ENCODE results near the gene SH3GLB1.
A peak's percentile ranks its signal among the peaks of the same experiment; 100 is the strongest.
"Not testable (repeated sequence)": the region's sequence is repeated elsewhere in the genome, so short reads cannot be mapped to it uniquely, and the experiment has no call there.

The SH3GLB1 gene

GRCh38 chr1:86704458-86704971, at the start of gene SH3GLB1:
SH3GLB1 (plus strand) TSS chr1:86704576; CDS start chr1:86704900, 324 bp downstream.
- Mint-ChIP-seq H3K9me3 (no peaks in the 10 kb centered on the region), H3K4me3 (peak within 1 kb of the TSS; percentile 99), H3K36me3 (ENCODE audit: low read depth) (peaks cover 14% of the 10 kb centered on the region), H3K27ac (peak within 1 kb of the TSS; percentile 99), H3K4me1 (ENCODE audit: low read depth) (peaks cover 39% of the 10 kb centered on the region), H3K27me3 (ENCODE audit: low read depth) (peaks cover 6% of the 10 kb centered on the region)
- DNase-seq (ENCODE audit: low spot score): peak; percentile 87

- not testable (repeated sequence) for H3K27me3 Mint-ChIP-seq (ENCODE audit: low read depth); H3K4me1 Mint-ChIP-seq (ENCODE audit: low read depth); DNase-seq (ENCODE audit: low spot score); H3K36me3 Mint-ChIP-seq (ENCODE audit: low read depth); H3K27ac Mint-ChIP-seq; H3K4me3 Mint-ChIP-seq; H3K9me3 Mint-ChIP-seq
These were observed 46.0 kb upstream of the SH3GLB1 start for GRCh38 chr1:86658381-86658780.

- no peaks in the 10 kb centered on the region for H3K4me1 Mint-ChIP-seq (ENCODE audit: low read depth)
These were observed 38.0 kb upstream of the SH3GLB1 start for GRCh38 chr1:86666368-86666767.

GRCh38 chr1:86687595-86687994, 16.8 kb upstream of the SH3GLB1 start:
- H3K9me3 Mint-ChIP-seq: no peaks in the 10 kb centered on the region
- no peaks in the 10 kb centered on the region for H3K4me1 Mint-ChIP-seq (ENCODE audit: low read depth)
- peaks cover 2% of the 10 kb centered on the region for H3K27me3 Mint-ChIP-seq (ENCODE audit: low read depth)
- no peak for DNase-seq (ENCODE audit: low spot score)
- H3K4me3 Mint-ChIP-seq: no peak overlapping the region
- H3K27ac Mint-ChIP-seq: no peak overlapping the region
- no peaks in the 10 kb centered on the region for H3K36me3 Mint-ChIP-seq (ENCODE audit: low read depth)

More at GRCh38 chr1:86666368-86666767, 38.0 kb upstream of the SH3GLB1 start:
- no peaks in the 10 kb centered on the region for H3K9me3 Mint-ChIP-seq
- H3K27me3 Mint-ChIP-seq (ENCODE audit: low read depth): no peaks in the 10 kb centered on the region
- H3K4me3 Mint-ChIP-seq: no peak overlapping the region
- H3K27ac Mint-ChIP-seq: no peak overlapping the region
- no peaks in the 10 kb centered on the region for H3K36me3 Mint-ChIP-seq (ENCODE audit: low read depth)
- no peak for DNase-seq (ENCODE audit: low spot score)

- Mint-ChIP-seq H3K4me1 (ENCODE audit: low read depth) (no peaks in the 10 kb centered on the region), H3K9me3 (no peaks in the 10 kb centered on the region), H3K4me3 (no peak overlapping the region), H3K36me3 (ENCODE audit: low read depth) (no peaks in the 10 kb centered on the region), H3K27me3 (ENCODE audit: low read depth) (peaks cover 22% of the 10 kb centered on the region), H3K27ac (no peak overlapping the region)
- no peak for DNase-seq (ENCODE audit: low spot score)
These were observed 11.7 kb upstream of the SH3GLB1 start for GRCh38 chr1:86692641-86693040.

- H3K36me3 Mint-ChIP-seq (ENCODE audit: low read depth): no peaks in the 10 kb centered on the region
- no peaks in the 10 kb centered on the region for H3K9me3 Mint-ChIP-seq
- H3K4me1 Mint-ChIP-seq (ENCODE audit: low read depth): no peaks in the 10 kb centered on the region
- H3K27me3 Mint-ChIP-seq (ENCODE audit: low read depth): peaks cover 22% of the 10 kb centered on the region
- H3K27ac Mint-ChIP-seq: no peak overlapping the region
- DNase-seq (ENCODE audit: low spot score): no peak
- no peak overlapping the region for H3K4me3 Mint-ChIP-seq
These were observed 9.0 kb upstream of the SH3GLB1 start for GRCh38 chr1:86695400-86695799.

GRCh38 chr1:86696522-86696921, 7.9 kb upstream of the SH3GLB1 start:
- Mint-ChIP-seq H3K36me3 (ENCODE audit: low read depth) (no peaks in the 10 kb centered on the region), H3K27me3 (ENCODE audit: low read depth) (peaks cover 20% of the 10 kb centered on the region), H3K9me3 (no peaks in the 10 kb centered on the region), H3K4me1 (ENCODE audit: low read depth) (no peaks in the 10 kb centered on the region), H3K4me3 (no peak overlapping the region), H3K27ac (no peak overlapping the region)
- DNase-seq (ENCODE audit: low spot score): no peak

- Mint-ChIP-seq H3K9me3 (no peaks in the 10 kb centered on the region), H3K4me3 (no peak overlapping the region), H3K27me3 (ENCODE audit: low read depth) (peaks cover 23% of the 10 kb centered on the region), H3K4me1 (ENCODE audit: low read depth) (peaks cover 14% of the 10 kb centered on the region), H3K27ac (no peak overlapping the region), H3K36me3 (ENCODE audit: low read depth) (no peaks in the 10 kb centered on the region)
- no peak for DNase-seq (ENCODE audit: low spot score)
These were observed 5.2 kb upstream of the SH3GLB1 start for GRCh38 chr1:86699186-86699585.

- Mint-ChIP-seq H3K27me3 (ENCODE audit: low read depth) (peaks cover 8% of the 10 kb centered on the region), H3K9me3 (no peaks in the 10 kb centered on the region), H3K36me3 (ENCODE audit: low read depth) (peaks cover 9% of the 10 kb centered on the region), H3K4me3 (no peak overlapping the region), H3K4me1 (ENCODE audit: low read depth) (peaks cover 23% of the 10 kb centered on the region), H3K27ac (no peak overlapping the region)
- no peak for DNase-seq (ENCODE audit: low spot score)
These were observed 2.6 kb upstream of the SH3GLB1 start for GRCh38 chr1:86701731-86702130.

GRCh38 chr1:86702954-86703494, 1.4 kb upstream of the SH3GLB1 start:
- Mint-ChIP-seq H3K27ac (peak overlapping the region; percentile 50), H3K4me3 (peak overlapping the region; percentile 89), H3K36me3 (ENCODE audit: low read depth) (peaks cover 14% of the 10 kb centered on the region), H3K4me1 (ENCODE audit: low read depth) (peaks cover 29% of the 10 kb centered on the region)
- not testable (repeated sequence) for H3K27me3 Mint-ChIP-seq (ENCODE audit: low read depth); DNase-seq (ENCODE audit: low spot score); H3K9me3 Mint-ChIP-seq

GRCh38 chr1:86703696-86704457, 499 bp upstream of the SH3GLB1 start:
- Mint-ChIP-seq H3K9me3 (no peaks in the 10 kb centered on the region), H3K4me3 (peak overlapping the region; percentile 89), H3K4me1 (ENCODE audit: low read depth) (peaks cover 32% of the 10 kb centered on the region), H3K27ac (peak overlapping the region; percentile 96), H3K27me3 (ENCODE audit: low read depth) (peaks cover 6% of the 10 kb centered on the region), H3K36me3 (ENCODE audit: low read depth) (peaks cover 14% of the 10 kb centered on the region)
- peak; percentile 50 for DNase-seq (ENCODE audit: low spot score)

- H3K9me3 Mint-ChIP-seq: no peaks in the 10 kb centered on the region
- H3K27ac Mint-ChIP-seq: peak overlapping the region; percentile 99
- H3K4me1 Mint-ChIP-seq (ENCODE audit: low read depth): peaks cover 39% of the 10 kb centered on the region
- peaks cover 6% of the 10 kb centered on the region for H3K27me3 Mint-ChIP-seq (ENCODE audit: low read depth)
- DNase-seq (ENCODE audit: low spot score): peak; percentile 46
- H3K4me3 Mint-ChIP-seq: peak overlapping the region; percentile 99
- H3K36me3 Mint-ChIP-seq (ENCODE audit: low read depth): peaks cover 14% of the 10 kb centered on the region
These were observed 742 bp downstream of the SH3GLB1 start for GRCh38 chr1:86704972-86705664.

GRCh38 chr1:86705665-86705985, 1.2 kb downstream of the SH3GLB1 start:
- Mint-ChIP-seq H3K27ac (peak overlapping the region; percentile 99), H3K4me3 (peak overlapping the region; percentile 99), H3K9me3 (no peaks in the 10 kb centered on the region), H3K27me3 (ENCODE audit: low read depth) (peaks cover 6% of the 10 kb centered on the region), H3K4me1 (ENCODE audit: low read depth) (peaks cover 41% of the 10 kb centered on the region), H3K36me3 (ENCODE audit: low read depth) (peaks cover 15% of the 10 kb centered on the region)
- DNase-seq (ENCODE audit: low spot score): no peak

GRCh38 chr1:86706018-86706635, 1.8 kb downstream of the SH3GLB1 start:
- DNase-seq (ENCODE audit: low spot score): no peak
- peak overlapping the region; percentile 99 for H3K27ac Mint-ChIP-seq
- H3K36me3 Mint-ChIP-seq (ENCODE audit: low read depth): peaks cover 15% of the 10 kb centered on the region
- no peaks in the 10 kb centered on the region for H3K9me3 Mint-ChIP-seq
- peaks cover 41% of the 10 kb centered on the region for H3K4me1 Mint-ChIP-seq (ENCODE audit: low read depth)
- H3K27me3 Mint-ChIP-seq (ENCODE audit: low read depth): peaks cover 6% of the 10 kb centered on the region
- peak overlapping the region; percentile 99 for H3K4me3 Mint-ChIP-seq
